ENCODE results near the gene SYDE1.
"Not testable (repeated sequence)": the region's sequence is repeated elsewhere in the genome, so short reads cannot be mapped to it uniquely, and the experiment has no call there.

Gene SYDE1

GRCh38 chr19:15107061-15108010 is at the start of gene SYDE1:
Gene SYDE1, plus strand, starts transcription at chr19:15107401. Its CDS starts 33 bp downstream, at chr19:15107434.
- no peak for DNase-seq

GRCh38 chr19:15062036-15062435 is 45.2 kb upstream of the SYDE1 start:
- no peak for DNase-seq

GRCh38 chr19:15070386-15070785 is 36.8 kb upstream of the SYDE1 start:
- not testable (repeated sequence) for DNase-seq

- DNase-seq = no peak
These were observed 34.1 kb upstream of the SYDE1 start for GRCh38 chr19:15072930-15073647.

- no peak for DNase-seq
These were observed 32.8 kb upstream of the SYDE1 start for GRCh38 chr19:15074371-15074770.

GRCh38 chr19:15075806-15076205 is 31.4 kb upstream of the SYDE1 start:
- DNase-seq = no peak

- not testable (repeated sequence) for DNase-seq
These were observed 27.2 kb upstream of the SYDE1 start for GRCh38 chr19:15080002-15080401.

GRCh38 chr19:15081911-15082310 is 25.3 kb upstream of the SYDE1 start, which contains the start of gene OR1I1:
Gene OR1I1, plus strand, starts transcription at chr19:15082211. Its CDS starts 4,855 bp downstream, at chr19:15087066.
- no peak for DNase-seq

- DNase-seq = no peak
These were observed 20.0 kb upstream of the SYDE1 start for GRCh38 chr19:15087182-15087581.

- DNase-seq = peak in 1 of 2 experiments; percentile 17
These were observed 15.1 kb upstream of the SYDE1 start for GRCh38 chr19:15091918-15092753.

GRCh38 chr19:15093001-15093400 is 14.2 kb upstream of the SYDE1 start:
- DNase-seq = no peak

- no peak for DNase-seq
These were observed 11.0 kb upstream of the SYDE1 start for GRCh38 chr19:15096223-15096622.

- not testable (repeated sequence) for DNase-seq
These were observed 9.2 kb upstream of the SYDE1 start for GRCh38 chr19:15097980-15098379.

GRCh38 chr19:15098460-15098859 is 8.7 kb upstream of the SYDE1 start:
- DNase-seq = no peak

GRCh38 chr19:15099017-15099582 is 8.1 kb upstream of the SYDE1 start:
- no peak for DNase-seq

- peak in 1 of 2 experiments; percentile 17 for DNase-seq
These were observed 5.6 kb upstream of the SYDE1 start for GRCh38 chr19:15101479-15102082.

- DNase-seq = no peak
These were observed 3.2 kb upstream of the SYDE1 start for GRCh38 chr19:15104003-15104402.

- no peak for DNase-seq
These were observed 2.8 kb upstream of the SYDE1 start for GRCh38 chr19:15104411-15104810.

GRCh38 chr19:15105044-15105443 is 2.2 kb upstream of the SYDE1 start:
- DNase-seq = no peak

- DNase-seq = no peak
These were observed 1.1 kb downstream of the SYDE1 start for GRCh38 chr19:15108145-15108844.
